ENCODE measurements around the gene ZNF768. TPM values are rescaled to one million over a fixed set of nuclear protein-coding genes. Genes with fewer than 3 reads are reported as not detected.

The ZNF768 gene
- total RNA-seq, 1 donor from 2014 or later, result 31.4 TPM

DNA sequence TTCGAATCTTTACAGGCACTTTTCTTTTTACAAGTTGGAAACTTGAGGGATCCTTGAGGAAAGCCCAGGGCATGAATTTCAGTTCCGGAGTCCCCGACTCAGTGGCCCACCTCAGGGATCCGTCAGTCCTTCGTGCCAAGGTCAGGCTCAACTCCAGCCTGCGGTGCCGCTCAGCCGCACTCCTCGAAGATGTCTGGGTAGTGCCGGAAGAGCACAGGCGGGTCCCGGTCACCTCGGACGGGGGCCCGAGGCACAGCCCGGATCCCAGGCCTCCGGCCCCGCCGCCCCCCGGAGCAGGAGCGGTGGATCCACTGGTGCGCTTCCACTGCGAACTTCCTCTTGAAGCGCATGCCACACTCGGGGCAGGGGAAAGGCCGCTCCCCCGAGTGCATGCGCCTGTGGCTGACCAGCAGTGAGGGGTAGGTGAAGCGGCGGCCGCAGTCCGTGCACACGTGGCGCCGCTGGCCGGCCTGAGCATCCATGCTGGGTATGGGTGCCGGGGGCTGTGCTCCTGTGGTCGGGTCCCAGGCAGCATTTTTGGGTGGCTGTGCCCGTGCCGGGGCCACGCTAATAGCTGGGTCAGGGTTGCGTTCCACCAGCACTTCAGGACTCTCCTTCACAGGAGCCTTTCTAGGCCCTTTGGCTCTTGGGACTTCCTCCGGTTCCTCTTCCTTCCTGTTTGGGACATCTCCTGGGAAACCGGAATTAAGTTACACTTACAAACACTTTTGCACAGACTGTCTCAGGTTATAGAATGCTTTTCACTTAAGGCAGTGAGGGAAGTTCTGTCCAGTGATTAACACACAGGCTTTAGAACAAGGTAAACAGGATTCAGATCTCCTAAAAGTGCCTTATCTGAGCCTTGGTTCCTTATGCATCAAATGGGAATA, 43.6 kb upstream of the ZNF768 start:
- DNase-seq (ENCODE audit: low spot score), result no peak
- TF ChIP-seq, protein P1, sequence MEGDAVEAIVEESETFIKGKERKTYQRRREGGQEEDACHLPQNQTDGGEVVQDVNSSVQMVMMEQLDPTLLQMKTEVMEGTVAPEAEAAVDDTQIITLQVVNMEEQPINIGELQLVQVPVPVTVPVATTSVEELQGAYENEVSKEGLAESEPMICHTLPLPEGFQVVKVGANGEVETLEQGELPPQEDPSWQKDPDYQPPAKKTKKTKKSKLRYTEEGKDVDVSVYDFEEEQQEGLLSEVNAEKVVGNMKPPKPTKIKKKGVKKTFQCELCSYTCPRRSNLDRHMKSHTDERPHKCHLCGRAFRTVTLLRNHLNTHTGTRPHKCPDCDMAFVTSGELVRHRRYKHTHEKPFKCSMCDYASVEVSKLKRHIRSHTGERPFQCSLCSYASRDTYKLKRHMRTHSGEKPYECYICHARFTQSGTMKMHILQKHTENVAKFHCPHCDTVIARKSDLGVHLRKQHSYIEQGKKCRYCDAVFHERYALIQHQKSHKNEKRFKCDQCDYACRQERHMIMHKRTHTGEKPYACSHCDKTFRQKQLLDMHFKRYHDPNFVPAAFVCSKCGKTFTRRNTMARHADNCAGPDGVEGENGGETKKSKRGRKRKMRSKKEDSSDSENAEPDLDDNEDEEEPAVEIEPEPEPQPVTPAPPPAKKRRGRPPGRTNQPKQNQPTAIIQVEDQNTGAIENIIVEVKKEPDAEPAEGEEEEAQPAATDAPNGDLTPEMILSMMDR (IDR thresholded peaks at IDR 0.05; ENCODE audit: unreplicated experiment), result no peak
- Mint-ChIP-seq H3K4me3 (ENCODE audit: unreplicated experiment) (no peak overlapping the region), H3K9me3 (ENCODE audit: unreplicated experiment) (no peaks in the 10 kb centered on the region), H3K27ac (ENCODE audit: unreplicated experiment) (peak overlapping the region; percentile 84), H3K36me3 (ENCODE audit: low read depth, unreplicated experiment) (peaks cover 10% of the 10 kb centered on the region), H3K27me3 (ENCODE audit: unreplicated experiment) (peaks cover 10% of the 10 kb centered on the region), H3K4me1 (ENCODE audit: unreplicated experiment) (peaks cover 30% of the 10 kb centered on the region)

DNA sequence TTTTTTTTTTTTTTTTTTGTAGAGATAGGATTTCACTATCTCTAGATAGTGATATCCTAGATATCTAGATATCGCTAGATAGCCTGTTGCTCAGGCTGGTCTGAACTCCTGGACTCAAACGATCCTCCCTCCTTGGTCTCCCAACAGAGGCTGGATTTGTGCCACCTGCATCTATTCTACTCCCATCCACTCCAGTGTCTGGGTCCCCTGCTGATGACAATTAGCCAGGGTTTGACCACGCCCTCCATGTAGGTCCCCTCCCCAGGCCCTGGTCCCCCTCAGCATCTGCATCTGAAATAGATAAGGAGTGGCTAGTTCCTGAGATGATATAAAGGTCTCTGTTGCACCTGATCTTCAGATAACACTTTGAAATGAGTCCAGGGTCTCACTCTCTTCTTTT, 42.9 kb upstream of the ZNF768 start:
- Mint-ChIP-seq H3K27me3 (ENCODE audit: unreplicated experiment) (peaks cover 10% of the 10 kb centered on the region), H3K36me3 (ENCODE audit: low read depth, unreplicated experiment) (peaks cover 5% of the 10 kb centered on the region), H3K27ac (ENCODE audit: unreplicated experiment) (peak overlapping the region; percentile 42), H3K4me3 (ENCODE audit: unreplicated experiment) (no peak overlapping the region), H3K9me3 (ENCODE audit: unreplicated experiment) (no peaks in the 10 kb centered on the region), H3K4me1 (ENCODE audit: unreplicated experiment) (peaks cover 32% of the 10 kb centered on the region)
- DNase-seq (ENCODE audit: low spot score), result no peak
- TF ChIP-seq, protein P1 (IDR thresholded peaks at IDR 0.05; ENCODE audit: unreplicated experiment), result no peak

DNA sequence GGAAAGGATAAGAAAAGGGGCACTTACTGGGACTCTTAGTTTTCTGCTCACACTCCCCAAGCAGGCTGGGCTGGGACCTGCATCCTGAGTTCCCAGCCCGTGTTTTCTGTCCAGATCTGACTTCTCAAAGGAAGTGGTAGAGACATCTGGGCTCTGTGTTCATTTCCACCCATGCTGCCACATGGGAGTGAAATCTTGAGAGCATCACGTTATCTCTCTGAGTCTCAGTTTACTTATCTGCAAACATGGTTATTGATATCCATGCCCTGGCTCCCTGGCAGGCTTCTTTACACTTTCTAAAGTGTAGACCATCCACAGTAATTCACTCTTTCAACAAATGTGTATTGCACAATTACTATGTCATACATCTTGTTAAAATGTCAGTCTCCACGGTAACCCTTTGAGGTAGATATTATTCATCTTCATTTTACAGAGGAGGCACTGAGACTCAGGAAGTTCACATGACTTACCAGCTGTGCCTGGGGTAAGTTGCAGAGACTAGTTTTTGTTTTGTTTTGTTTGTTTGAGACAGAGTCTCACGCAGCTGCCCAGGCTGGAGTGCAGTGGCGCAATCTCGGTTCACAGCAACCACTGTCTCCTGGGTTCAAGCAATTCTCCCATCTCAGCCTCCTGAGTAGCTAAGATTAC, 41.7 kb upstream of the ZNF768 start:
- H3K4me3 Mint-ChIP-seq (ENCODE audit: unreplicated experiment), result peak overlapping the region; percentile 25
- H3K4me1 Mint-ChIP-seq (ENCODE audit: unreplicated experiment), result peaks cover 32% of the 10 kb centered on the region
- H3K27me3 Mint-ChIP-seq (ENCODE audit: unreplicated experiment), result peaks cover 8% of the 10 kb centered on the region
- no peaks in the 10 kb centered on the region for H3K9me3 Mint-ChIP-seq (ENCODE audit: unreplicated experiment)
- no peak for DNase-seq (ENCODE audit: low spot score)
- H3K36me3 Mint-ChIP-seq (ENCODE audit: low read depth, unreplicated experiment), result peaks cover 5% of the 10 kb centered on the region
- TF ChIP-seq, protein P1 (IDR thresholded peaks at IDR 0.05; ENCODE audit: unreplicated experiment), result no peak
- peak overlapping the region; percentile 30 for H3K27ac Mint-ChIP-seq (ENCODE audit: unreplicated experiment)

DNA sequence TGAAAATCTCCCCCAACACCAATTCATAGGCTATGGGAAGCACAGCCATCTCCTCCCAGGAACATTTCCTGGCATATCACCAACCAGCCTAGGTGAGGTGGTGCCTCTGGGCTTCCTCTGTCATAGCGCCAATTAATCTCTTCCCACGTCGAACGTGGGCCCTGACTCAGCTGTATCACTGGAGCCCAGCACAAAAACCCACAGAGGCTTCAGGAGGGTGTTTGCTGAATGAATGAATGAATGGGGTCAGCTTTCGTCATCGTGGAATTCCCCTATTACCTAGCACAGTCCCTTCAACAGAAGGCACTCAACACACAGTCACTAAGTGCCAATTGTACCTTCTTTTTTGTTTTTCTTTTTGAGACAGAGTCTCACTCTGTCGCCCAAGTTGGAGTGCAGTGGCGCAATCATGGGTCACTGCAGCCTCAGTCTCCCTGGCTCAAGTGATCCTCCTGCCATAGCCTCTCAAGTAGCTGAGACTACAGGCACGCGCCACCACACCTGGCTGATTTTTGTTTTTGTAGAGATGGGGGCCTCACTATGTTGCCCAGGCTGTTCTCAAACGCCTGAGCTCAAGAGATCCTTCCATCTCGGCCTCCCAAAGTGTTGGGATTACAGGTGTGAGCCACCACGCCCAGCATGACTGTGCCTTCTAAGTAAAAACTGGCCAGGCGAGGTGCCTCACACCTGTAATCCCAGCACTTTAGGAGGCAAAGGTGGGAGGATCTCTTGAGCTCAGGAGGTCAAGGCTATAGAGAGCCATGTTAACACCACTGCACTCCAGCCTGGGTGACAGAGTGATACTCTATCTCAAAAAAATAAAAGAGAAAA, 41.0 kb upstream of the ZNF768 start:
- H3K9me3 Mint-ChIP-seq (ENCODE audit: unreplicated experiment), result no peaks in the 10 kb centered on the region
- H3K36me3 Mint-ChIP-seq (ENCODE audit: low read depth, unreplicated experiment), result peaks cover 5% of the 10 kb centered on the region
- H3K27ac Mint-ChIP-seq (ENCODE audit: unreplicated experiment), result no peak overlapping the region
- no peak for DNase-seq (ENCODE audit: low spot score)
- H3K4me3 Mint-ChIP-seq (ENCODE audit: unreplicated experiment), result peak overlapping the region; percentile 25
- TF ChIP-seq, protein P1 (IDR thresholded peaks at IDR 0.05; ENCODE audit: unreplicated experiment), result no peak
- peaks cover 8% of the 10 kb centered on the region for H3K27me3 Mint-ChIP-seq (ENCODE audit: unreplicated experiment)
- peaks cover 32% of the 10 kb centered on the region for H3K4me1 Mint-ChIP-seq (ENCODE audit: unreplicated experiment)
